Fibroblast of the aortic adventitia (primary cell): ENCODE measurements around the gene JAG2. TPM values are rescaled to one million over a fixed set of nuclear protein-coding genes. Genes with fewer than 3 reads are reported as not detected.

Source experiments
- DNase-seq: peaks from one replicate; pipeline ENCODE4 v3.0.0-alpha.2; 2010; ENCODE audit warnings: low read depth
- H3K4me3 ChIP-seq: 2 replicates; pipeline ENCODE4 v1.5.1; 2011; ENCODE audit warnings: low read depth, mild to moderate bottlenecking, control low read depth, low read length, moderate library complexity
- total RNA-seq: library from RNA; depleted of rRNA; stranded (reverse); fragments of >200 nt; gene quantifications from 2 replicates; pipeline ENCODE4 v1.2.3, GENCODE V29; 2012; ENCODE audit warnings: low replicate concordance
- TF ChIP-seq, protein P1 (sequence below): IDR thresholded peaks from 2 replicates; pipeline ENCODE4 v1.5.1; 2011; ENCODE audit warnings: mild to moderate bottlenecking, low read length, control low read depth, inconsistent platforms; ENCODE audit not compliant: insufficient read depth

JAG2 gene
- total RNA-seq, 1 donor = 0.63 TPM

DNA sequence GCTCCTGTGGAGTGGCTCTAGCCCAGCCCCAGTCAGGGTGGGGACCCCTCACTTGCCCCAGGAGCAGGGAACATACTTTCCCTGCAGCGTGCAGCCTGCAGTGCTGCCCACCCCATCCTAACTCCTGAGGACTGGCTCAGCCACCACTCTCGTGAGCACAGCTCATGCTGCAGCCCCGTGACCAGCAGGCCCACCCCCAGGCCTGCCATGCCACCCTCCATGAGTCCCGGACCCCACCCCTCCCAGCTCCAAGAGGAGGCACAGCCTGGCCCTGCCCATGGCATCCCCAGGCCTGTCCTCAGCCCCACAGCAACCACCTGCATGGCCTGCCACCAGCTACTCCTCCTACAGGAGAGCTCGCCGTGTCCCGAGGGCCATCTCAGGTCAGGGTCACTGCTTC, 3.9 kb upstream of the JAG2 start:
- TF ChIP-seq, protein P1, sequence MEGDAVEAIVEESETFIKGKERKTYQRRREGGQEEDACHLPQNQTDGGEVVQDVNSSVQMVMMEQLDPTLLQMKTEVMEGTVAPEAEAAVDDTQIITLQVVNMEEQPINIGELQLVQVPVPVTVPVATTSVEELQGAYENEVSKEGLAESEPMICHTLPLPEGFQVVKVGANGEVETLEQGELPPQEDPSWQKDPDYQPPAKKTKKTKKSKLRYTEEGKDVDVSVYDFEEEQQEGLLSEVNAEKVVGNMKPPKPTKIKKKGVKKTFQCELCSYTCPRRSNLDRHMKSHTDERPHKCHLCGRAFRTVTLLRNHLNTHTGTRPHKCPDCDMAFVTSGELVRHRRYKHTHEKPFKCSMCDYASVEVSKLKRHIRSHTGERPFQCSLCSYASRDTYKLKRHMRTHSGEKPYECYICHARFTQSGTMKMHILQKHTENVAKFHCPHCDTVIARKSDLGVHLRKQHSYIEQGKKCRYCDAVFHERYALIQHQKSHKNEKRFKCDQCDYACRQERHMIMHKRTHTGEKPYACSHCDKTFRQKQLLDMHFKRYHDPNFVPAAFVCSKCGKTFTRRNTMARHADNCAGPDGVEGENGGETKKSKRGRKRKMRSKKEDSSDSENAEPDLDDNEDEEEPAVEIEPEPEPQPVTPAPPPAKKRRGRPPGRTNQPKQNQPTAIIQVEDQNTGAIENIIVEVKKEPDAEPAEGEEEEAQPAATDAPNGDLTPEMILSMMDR = no peak
- no peak for DNase-seq
- H3K4me3 ChIP-seq = no peak overlapping the region

GRCh38 chr14:105171004-105171673, 2.6 kb upstream of the JAG2 start:
- no peak for DNase-seq
- H3K4me3 ChIP-seq = no peak overlapping the region
- TF ChIP-seq, protein P1 = no peak

- no peak for DNase-seq
- TF ChIP-seq, protein P1 = no peak
- H3K4me3 ChIP-seq = no peak overlapping the region
These were observed 1.4 kb upstream of the JAG2 start for GRCh38 chr14:105169776-105170655.

DNA sequence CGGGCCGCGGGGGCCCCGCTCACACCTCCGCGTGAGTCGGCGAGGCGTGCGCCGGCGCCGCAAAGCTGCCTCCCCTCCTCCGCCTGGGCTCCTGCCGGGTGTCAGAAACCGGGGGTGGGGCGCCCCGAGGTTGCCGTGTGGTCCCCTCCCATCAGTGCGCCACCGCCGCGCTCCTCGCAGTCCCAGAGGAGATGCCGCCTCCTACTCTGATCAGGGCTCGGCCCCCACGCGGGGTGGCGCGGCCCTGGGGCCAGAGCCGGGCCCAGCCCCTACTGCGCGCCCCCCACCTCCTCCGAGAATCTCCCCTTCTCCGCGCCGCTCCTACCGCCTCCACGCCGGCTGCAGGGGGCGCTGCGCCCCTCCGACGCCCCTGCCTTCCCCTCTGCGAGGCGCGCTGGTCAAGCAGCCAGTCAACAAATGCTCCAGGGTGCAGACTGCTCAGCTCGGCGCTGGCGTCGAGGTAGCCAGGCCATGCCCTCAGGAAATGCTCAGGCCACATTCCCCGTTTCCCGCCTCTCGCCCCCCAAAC, 467 bp upstream of the JAG2 start:
- no peak overlapping the region for H3K4me3 ChIP-seq
- DNase-seq = no peak
- TF ChIP-seq, protein P1 = peak; percentile 37

DNA sequence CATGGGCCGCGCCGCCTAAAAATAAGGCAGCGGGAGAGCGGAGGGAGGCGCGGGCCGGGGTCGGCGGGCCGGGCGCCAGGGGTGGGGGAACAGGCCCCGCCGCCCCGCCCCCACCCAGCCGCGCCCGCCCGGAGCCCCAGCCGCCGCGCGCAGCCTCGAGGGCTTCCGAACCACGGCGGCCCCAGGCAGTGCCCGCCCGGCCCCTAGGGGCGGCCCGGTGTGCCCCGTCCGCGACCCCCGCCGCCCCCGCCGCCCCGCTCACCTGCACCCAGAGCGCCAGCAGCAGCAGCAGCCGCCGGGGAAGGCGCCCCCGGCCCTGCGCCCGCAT, 519 bp downstream of the JAG2 start:
- H3K4me3 ChIP-seq = no peak overlapping the region
- TF ChIP-seq, protein P1 = no peak
- no peak for DNase-seq

- TF ChIP-seq, protein P1 = no peak
- no peak for DNase-seq
- no peak overlapping the region for H3K4me3 ChIP-seq
These were observed 1.1 kb downstream of the JAG2 start for GRCh38 chr14:105167303-105168092.
